Renal cortex interstitium (tissue), 11 donors: ENCODE measurements around the gene ATXN7L3. TPM values are rescaled to one million over a fixed set of nuclear protein-coding genes. Genes with fewer than 3 reads are reported as not detected.
A peak's percentile ranks its signal among the peaks of the same experiment; 100 is the strongest.

Experiments
- DNase-seq, 11 donors: peaks; one replicate each; pipeline ENCODE4 v3.0.0-alpha.2; 2013; ENCODE audit warnings: low read depth in 9 of 11, low spot score in 4 of 11; ENCODE audit errors: extremely low read depth in 1 of 11
- polyA plus RNA-seq, 3 donors: library from polyadenylated mRNA; unstranded; fragments of 120-200 nt; gene quantifications; one replicate each; pipeline ENCODE4 v1.2.1, GENCODE V29; 2013; ENCODE audit not compliant: insufficient read length in 3 of 3

Gene ATXN7L3
- polyA plus RNA-seq, 3 donors, result 62.1 to 67.6 (median 63.3) TPM

- peak in 1 of 11 donors; percentile 73 for DNase-seq
Observed at GRCh38 chr17:44187131-44187899, 12.4 kb downstream of the ATXN7L3 start.

GRCh38 chr17:44186307-44187130 lies 13.2 kb downstream of the ATXN7L3 start, which contains the start of gene TMUB2:
TMUB2 (plus strand) TSS chr17:44186972; CDS start chr17:44187709, 737 bp downstream.
- DNase-seq, result peak; percentile 97 to 99 (median 98)

- DNase-seq, result no peak
Observed at GRCh38 chr17:44184212-44184810, 15.4 kb downstream of the ATXN7L3 start.

- DNase-seq, result no peak
Observed at GRCh38 chr17:44183024-44183423, 16.7 kb downstream of the ATXN7L3 start.

GRCh38 chr17:44178133-44178532 lies 21.6 kb downstream of the ATXN7L3 start:
- DNase-seq, result no peak

GRCh38 chr17:44177640-44178039 lies 22.0 kb downstream of the ATXN7L3 start:
- DNase-seq, result no peak

GRCh38 chr17:44176671-44177501 lies 22.8 kb downstream of the ATXN7L3 start:
- no peak for DNase-seq

GRCh38 chr17:44176257-44176656 lies 23.4 kb downstream of the ATXN7L3 start:
- no peak for DNase-seq

- no peak for DNase-seq
Observed at GRCh38 chr17:44174427-44174826, 25.3 kb downstream of the ATXN7L3 start.

GRCh38 chr17:44171931-44172455 lies 27.7 kb downstream of the ATXN7L3 start:
- no peak for DNase-seq

- DNase-seq, result no peak
Observed at GRCh38 chr17:44170499-44171201, 29.0 kb downstream of the ATXN7L3 start, which contains the start of gene ASB16. ASB16 (plus strand) TSS chr17:44170704; CDS start chr17:44170790, 86 bp downstream.

GRCh38 chr17:44170135-44170498 lies 29.6 kb downstream of the ATXN7L3 start:
- DNase-seq, result no peak

- no peak for DNase-seq
Observed at GRCh38 chr17:44167181-44167861, 32.4 kb downstream of the ATXN7L3 start.

GRCh38 chr17:44164476-44164875 lies 35.2 kb downstream of the ATXN7L3 start:
- DNase-seq, result no peak

- no peak for DNase-seq
Observed at GRCh38 chr17:44159519-44160210, 40.0 kb downstream of the ATXN7L3 start.

- DNase-seq, result no peak
Observed at GRCh38 chr17:44155488-44155887, 44.2 kb downstream of the ATXN7L3 start.

- no peak for DNase-seq
Observed at GRCh38 chr17:44152875-44153274, 46.8 kb downstream of the ATXN7L3 start.
